ENCODE measurements around the gene ABCC10. TPM values are rescaled to one million over a fixed set of nuclear protein-coding genes. Genes with fewer than 3 reads are reported as not detected.

The ABCC10 gene
- total and polyA plus RNA-seq, 4 donors = 1.4 to 35.1 (median 25.0) TPM

GRCh38 chr6:43475516-43475915 lies 48.2 kb downstream of the ABCC10 start:
- H3K9me3 ChIP-seq (ENCODE audit: control insufficient read depth, low read length) = no peaks in the 10 kb centered on the region
- DNase-seq (no peak), ATAC-seq (ENCODE audit: low FRiP score) (no peak)
- H3K27me3 ChIP-seq (ENCODE audit: control insufficient read depth in 1 of 2, insufficient read depth in 2 of 2, low read length in 1 of 2) = no peaks in the 10 kb centered on the region
- peaks cover 0 to 5% of the 10 kb centered on the region in 2 donors for H3K4me1 ChIP-seq (ENCODE audit: control insufficient read depth in 1 of 2, insufficient read depth in 2 of 2, low read length in 2 of 2)
- H3K36me3 ChIP-seq (ENCODE audit: control insufficient read depth in 1 of 2, insufficient read depth in 2 of 2, low read length in 1 of 2) = no peaks in the 10 kb centered on the region
- no peak overlapping the region for H3K4me3 ChIP-seq (ENCODE audit: low read length in 2 of 2)
- 63 to 66% methylated on average over 6 of the region's 6 CpGs for WGBS, 2 donors
- no peak overlapping the region for H3K27ac ChIP-seq (ENCODE audit: low read depth in 1 of 2, low read length in 2 of 2)
- intact Hi-C loops (cut with DNase I) = no loop called here

DNA sequence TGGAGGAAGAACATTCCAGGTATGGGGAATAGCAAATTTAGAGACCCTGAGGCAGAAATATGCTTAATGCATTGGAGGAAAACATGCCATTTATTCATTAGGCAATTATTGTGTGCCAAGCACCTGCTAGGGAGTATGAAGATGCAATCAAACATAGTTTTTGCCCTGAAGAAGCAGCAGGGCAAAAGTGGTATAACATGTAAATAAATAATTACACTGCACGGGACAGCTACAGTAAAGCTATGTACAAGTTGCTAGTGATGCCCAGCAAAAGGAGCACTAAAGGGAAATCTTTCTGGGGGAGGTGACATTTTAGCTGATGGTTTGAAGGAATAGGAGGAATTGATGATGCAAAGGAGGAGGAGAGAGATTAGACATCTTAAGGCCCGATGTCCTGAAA lies 49.4 kb downstream of the ABCC10 start:
- no peak for DNase-seq

DNA sequence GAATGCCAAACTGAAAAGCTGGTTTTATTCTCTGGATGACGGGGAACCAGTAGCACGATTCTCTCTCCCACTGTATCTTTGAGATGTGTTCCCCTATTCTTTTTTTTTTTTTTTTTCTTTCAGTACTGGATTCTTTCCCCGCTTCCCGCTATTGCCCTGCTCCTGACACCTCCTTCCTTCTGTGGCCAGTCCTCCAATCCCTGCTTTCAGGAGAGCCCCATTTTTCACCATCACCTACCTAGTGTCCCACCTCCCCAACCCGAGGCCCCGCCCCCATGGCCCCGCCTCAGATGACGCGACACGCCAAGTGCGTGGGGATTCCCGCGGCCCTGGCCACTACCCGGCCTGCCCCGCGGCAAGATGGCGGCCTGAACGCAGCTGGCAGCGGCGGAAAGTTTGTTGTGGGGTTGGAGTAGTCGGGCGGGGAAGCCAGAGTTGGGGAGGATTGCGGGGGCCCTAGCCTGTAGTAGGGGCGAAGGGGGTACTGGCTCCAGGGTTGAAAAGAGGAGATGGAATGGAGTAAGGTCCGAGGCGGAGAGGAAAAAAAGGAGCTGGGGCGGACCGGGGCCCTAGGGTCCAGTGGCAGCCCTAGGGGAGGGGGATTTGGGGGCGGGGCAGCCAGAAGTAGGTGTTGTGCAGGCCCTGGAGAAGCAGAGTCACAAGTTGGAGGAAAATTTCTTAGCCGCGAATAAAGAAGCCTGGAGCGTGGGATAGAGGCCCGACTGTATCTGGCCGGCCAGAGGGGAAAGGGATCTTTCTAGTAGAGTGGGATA lies 50.1 kb downstream of the ABCC10 start, which contains the start of gene TJAP1:
Gene TJAP1 (plus strand): TSS at position 336 of the 773 bp plus-strand sequence. CDS start 21,432 bp downstream, outside the sequence.
- intact Hi-C loops (cut with DNase I) = loop anchor here in 1 of 2 donors (2.0 kb wide), 1 partner anchor 15 kb away; no protein-coding TSS in a partner anchor
- peak within 1 kb of the TSS in 1 of 2 donors; percentile 42 for H3K27ac ChIP-seq (ENCODE audit: low read depth in 1 of 2, low read length in 2 of 2)
- 1% methylated on average over 34 of the region's 34 CpGs for WGBS, 2 donors
- DNase-seq (peak; percentile 95 to 99), ATAC-seq (ENCODE audit: low FRiP score) (peak; percentile 99)
- peaks cover 0 to 5% of the 10 kb centered on the region in 2 donors for H3K4me1 ChIP-seq (ENCODE audit: control insufficient read depth in 1 of 2, insufficient read depth in 2 of 2, low read length in 2 of 2)
- H3K9me3 ChIP-seq (ENCODE audit: control insufficient read depth, low read length) = no peaks in the 10 kb centered on the region
- peak within 1 kb of the TSS; percentile 72 to 92 for H3K4me3 ChIP-seq (ENCODE audit: low read length in 2 of 2)
- no peaks in the 10 kb centered on the region for H3K27me3 ChIP-seq (ENCODE audit: control insufficient read depth in 1 of 2, insufficient read depth in 2 of 2, low read length in 1 of 2)
- H3K36me3 ChIP-seq (ENCODE audit: control insufficient read depth in 1 of 2, insufficient read depth in 2 of 2, low read length in 1 of 2) = no peaks in the 10 kb centered on the region

More for the DNA sequence above, 49.4 kb downstream of the ABCC10 start:
- WGBS, 2 donors = 36% methylated on average over 2 of the region's 2 CpGs
- H3K27me3 ChIP-seq (ENCODE audit: control insufficient read depth in 1 of 2, insufficient read depth in 2 of 2, low read length in 1 of 2) = no peaks in the 10 kb centered on the region
- intact Hi-C loops (cut with DNase I) = no loop called here
- peak overlapping the region in 1 of 2 donors; percentile 92 for H3K4me3 ChIP-seq (ENCODE audit: low read length in 2 of 2)
- ATAC-seq (ENCODE audit: low FRiP score) = no peak
- no peaks in the 10 kb centered on the region for H3K9me3 ChIP-seq (ENCODE audit: control insufficient read depth, low read length)
- H3K27ac ChIP-seq (ENCODE audit: low read depth in 1 of 2, low read length in 2 of 2) = no peak overlapping the region
- peaks cover 0 to 5% of the 10 kb centered on the region in 2 donors for H3K4me1 ChIP-seq (ENCODE audit: control insufficient read depth in 1 of 2, insufficient read depth in 2 of 2, low read length in 2 of 2)
- H3K36me3 ChIP-seq (ENCODE audit: control insufficient read depth in 1 of 2, insufficient read depth in 2 of 2, low read length in 1 of 2) = no peaks in the 10 kb centered on the region

- Histone ChIP-seq H3K27me3 (ENCODE audit: control insufficient read depth in 1 of 2, insufficient read depth in 2 of 2, low read length in 1 of 2) (no peaks in the 10 kb centered on the region), H3K9me3 (ENCODE audit: control insufficient read depth, low read length) (no peaks in the 10 kb centered on the region), H3K27ac (ENCODE audit: low read depth in 1 of 2, low read length in 2 of 2) (peak overlapping the region in 1 of 2 donors; percentile 42), H3K36me3 (ENCODE audit: control insufficient read depth in 1 of 2, insufficient read depth in 2 of 2, low read length in 1 of 2) (no peaks in the 10 kb centered on the region), H3K4me3 (ENCODE audit: low read length in 2 of 2) (peak overlapping the region; percentile 72 to 92), H3K4me1 (ENCODE audit: control insufficient read depth in 1 of 2, insufficient read depth in 2 of 2, low read length in 2 of 2) (peaks cover 0 to 5% of the 10 kb centered on the region in 2 donors)
- DNase-seq = no peak
- intact Hi-C loops (cut with DNase I) = loop anchor here in 1 of 2 donors (2.0 kb wide), 1 partner anchor 15 kb away; no protein-coding TSS in a partner anchor
- ATAC-seq (ENCODE audit: low FRiP score) = no peak
- 14 to 18% methylated on average over 3 of the region's 3 CpGs for WGBS, 2 donors
Observed at GRCh38 chr6:43478008-43478372, 50.6 kb downstream of the ABCC10 start.

DNA sequence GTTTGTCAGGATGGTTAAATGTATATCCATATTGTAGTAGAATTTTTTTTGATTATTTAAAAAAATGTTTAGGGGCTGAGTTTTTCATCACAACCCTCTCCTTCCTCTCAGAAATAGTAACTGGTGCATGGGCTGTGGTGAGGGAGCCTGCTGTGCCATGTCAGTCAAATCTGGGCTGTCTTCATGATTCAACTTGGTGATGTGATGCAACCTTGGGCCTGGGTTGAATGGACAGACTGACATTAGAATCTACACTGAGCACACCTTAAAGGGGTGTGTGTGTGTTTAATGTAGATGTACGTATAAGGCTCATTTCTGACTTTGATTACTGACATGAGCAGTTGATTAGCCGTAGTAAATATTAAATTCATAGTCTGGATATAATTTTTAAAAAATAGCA lies 53.7 kb downstream of the ABCC10 start:
- WGBS, 2 donors = 79 to 89% methylated on average over 2 of the region's 2 CpGs
- Histone ChIP-seq H3K4me3 (ENCODE audit: low read length in 2 of 2) (no peak overlapping the region), H3K27ac (ENCODE audit: low read depth in 1 of 2, low read length in 2 of 2) (no peak overlapping the region), H3K27me3 (ENCODE audit: control insufficient read depth in 1 of 2, insufficient read depth in 2 of 2, low read length in 1 of 2) (no peaks in the 10 kb centered on the region), H3K4me1 (ENCODE audit: control insufficient read depth in 1 of 2, insufficient read depth in 2 of 2, low read length in 2 of 2) (peaks cover 0 to 5% of the 10 kb centered on the region in 2 donors), H3K9me3 (ENCODE audit: control insufficient read depth, low read length) (no peaks in the 10 kb centered on the region), H3K36me3 (ENCODE audit: control insufficient read depth in 1 of 2, insufficient read depth in 2 of 2, low read length in 1 of 2) (peaks cover 0 to 3% of the 10 kb centered on the region in 2 donors)
- intact Hi-C loops (cut with DNase I) = no loop called here
- ATAC-seq (ENCODE audit: low FRiP score) (no peak), DNase-seq (no peak)

GRCh38 chr6:43481591-43482236 lies 54.4 kb downstream of the ABCC10 start:
- Histone ChIP-seq H3K4me3 (ENCODE audit: low read length in 2 of 2) (no peak overlapping the region), H3K27ac (ENCODE audit: low read depth in 1 of 2, low read length in 2 of 2) (no peak overlapping the region), H3K36me3 (ENCODE audit: control insufficient read depth in 1 of 2, insufficient read depth in 2 of 2, low read length in 1 of 2) (peaks cover 0 to 3% of the 10 kb centered on the region in 2 donors), H3K9me3 (ENCODE audit: control insufficient read depth, low read length) (no peaks in the 10 kb centered on the region), H3K27me3 (ENCODE audit: control insufficient read depth in 1 of 2, insufficient read depth in 2 of 2, low read length in 1 of 2) (no peaks in the 10 kb centered on the region), H3K4me1 (ENCODE audit: control insufficient read depth in 1 of 2, insufficient read depth in 2 of 2, low read length in 2 of 2) (peaks cover 0 to 5% of the 10 kb centered on the region in 2 donors)
- DNase-seq = no peak
- no peak for ATAC-seq (ENCODE audit: low FRiP score)
- WGBS, 2 donors = 87 to 89% methylated on average over 11 of the region's 11 CpGs
- intact Hi-C loops (cut with DNase I) = no loop called here

DNA sequence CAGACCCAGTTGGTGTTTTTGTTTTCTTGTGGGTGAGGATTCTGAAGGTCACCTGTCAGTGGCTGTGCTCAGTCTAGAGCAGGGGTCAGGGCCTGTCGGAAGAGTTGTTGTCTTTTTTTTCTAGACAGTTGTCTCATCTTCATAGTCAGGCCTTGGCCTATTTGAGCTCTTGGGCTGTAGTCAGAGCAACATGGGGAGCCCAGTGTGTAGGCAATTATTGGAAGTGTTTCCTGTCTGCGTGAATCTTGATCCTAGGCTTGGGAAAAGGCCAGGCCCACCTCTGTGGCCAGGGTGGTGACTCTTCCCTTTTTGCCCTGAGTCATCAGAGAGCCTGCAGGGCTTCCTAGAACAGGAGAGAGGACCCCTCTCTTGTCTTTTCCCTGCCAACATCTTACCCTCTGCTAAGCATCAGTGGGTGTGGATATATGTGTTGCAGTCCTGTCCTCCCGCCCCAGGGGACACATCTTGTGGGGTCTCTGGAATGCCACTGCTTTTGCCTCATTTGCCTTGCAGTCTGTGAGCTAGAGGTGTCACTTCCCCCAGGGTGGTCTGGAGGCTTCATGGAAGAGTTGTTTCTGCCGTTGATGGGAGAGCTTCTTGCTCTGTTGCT lies 61.4 kb downstream of the ABCC10 start:
- no peak for ATAC-seq (ENCODE audit: low FRiP score)
- no peaks in the 10 kb centered on the region for H3K27me3 ChIP-seq (ENCODE audit: control insufficient read depth in 1 of 2, insufficient read depth in 2 of 2, low read length in 1 of 2)
- H3K36me3 ChIP-seq (ENCODE audit: control insufficient read depth in 1 of 2, insufficient read depth in 2 of 2, low read length in 1 of 2) = peaks cover 0 to 3% of the 10 kb centered on the region in 2 donors
- intact Hi-C loops (cut with DNase I) = no loop called here
- no peak for DNase-seq
- 63 to 72% methylated on average over 4 of the region's 4 CpGs for WGBS, 2 donors
- H3K4me1 ChIP-seq (ENCODE audit: control insufficient read depth in 1 of 2, insufficient read depth in 2 of 2, low read length in 2 of 2) = no peaks in the 10 kb centered on the region
- H3K27ac ChIP-seq (ENCODE audit: low read depth in 1 of 2, low read length in 2 of 2) = no peak overlapping the region
- no peak overlapping the region for H3K4me3 ChIP-seq (ENCODE audit: low read length in 2 of 2)
- no peaks in the 10 kb centered on the region for H3K9me3 ChIP-seq (ENCODE audit: control insufficient read depth, low read length)

DNA sequence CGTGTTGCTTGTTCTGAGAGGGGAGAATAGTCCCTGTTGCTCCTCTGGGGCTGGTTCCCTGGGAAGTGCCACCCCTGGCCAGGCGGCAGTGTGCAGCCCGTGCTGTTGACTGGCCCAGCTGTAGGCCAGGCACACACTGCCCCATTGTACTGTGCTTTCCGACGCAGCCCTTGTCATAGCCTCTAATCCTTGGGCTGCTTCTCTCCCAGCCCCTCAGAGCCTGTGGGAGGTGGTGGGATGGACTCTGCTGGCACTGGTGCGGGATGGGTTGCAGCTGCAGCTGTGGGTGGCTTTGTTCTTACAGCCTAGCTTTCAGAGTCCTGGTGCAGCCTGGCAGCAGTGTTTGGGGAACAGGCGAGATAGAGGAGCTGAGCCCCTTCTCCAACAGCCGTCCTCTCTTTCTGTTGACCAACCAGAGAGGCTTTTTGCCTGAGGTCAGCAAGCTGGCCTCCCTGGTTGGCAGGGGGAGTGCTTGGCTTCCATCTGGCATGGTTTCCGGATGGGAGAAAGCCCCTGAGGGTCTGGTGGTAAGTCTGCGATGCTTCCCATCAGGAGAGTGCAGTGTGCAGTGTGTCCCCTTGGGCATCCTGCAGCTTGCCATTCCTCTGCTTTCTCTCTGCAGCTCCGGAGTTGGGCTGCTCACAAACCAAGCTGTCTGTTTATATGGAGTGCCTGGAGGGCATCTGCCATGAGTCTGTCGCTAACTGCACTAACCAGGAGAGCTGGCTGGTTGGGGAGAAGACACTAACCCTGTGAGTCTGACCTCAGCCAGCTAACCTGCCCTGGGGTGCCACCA lies 62.1 kb downstream of the ABCC10 start:
- H3K9me3 ChIP-seq (ENCODE audit: control insufficient read depth, low read length) = no peaks in the 10 kb centered on the region
- no peak overlapping the region for H3K4me3 ChIP-seq (ENCODE audit: low read length in 2 of 2)
- peaks cover 0 to 3% of the 10 kb centered on the region in 2 donors for H3K36me3 ChIP-seq (ENCODE audit: control insufficient read depth in 1 of 2, insufficient read depth in 2 of 2, low read length in 1 of 2)
- 87% methylated on average over 12 of the region's 12 CpGs for WGBS, 2 donors
- H3K27me3 ChIP-seq (ENCODE audit: control insufficient read depth in 1 of 2, insufficient read depth in 2 of 2, low read length in 1 of 2) = no peaks in the 10 kb centered on the region
- ATAC-seq (ENCODE audit: low FRiP score) (no peak), DNase-seq (no peak)
- no peaks in the 10 kb centered on the region for H3K4me1 ChIP-seq (ENCODE audit: control insufficient read depth in 1 of 2, insufficient read depth in 2 of 2, low read length in 2 of 2)
- no peak overlapping the region for H3K27ac ChIP-seq (ENCODE audit: low read depth in 1 of 2, low read length in 2 of 2)
- intact Hi-C loops (cut with DNase I) = no loop called here

Measured in aorta (tissue), 5 donors.